A549 treated with ZK216348 at 1 μM for 4 hours (cell line): ENCODE measurements around the gene DEFB113. TPM values are rescaled to one million over a fixed set of nuclear protein-coding genes. Genes with fewer than 3 reads are reported as not detected.

Experiments
- total RNA-seq: library from RNA; stranded (reverse); fragments of 200-300 nt; extraction: Qiagen RNA extraction; gene quantifications from 5 replicates; pipeline ENCODE4 v1.2.3, GENCODE V29; 2022; ENCODE audit warnings: low read depth

Gene DEFB113
- total RNA-seq, result not detected in 5 replicates

DNA sequence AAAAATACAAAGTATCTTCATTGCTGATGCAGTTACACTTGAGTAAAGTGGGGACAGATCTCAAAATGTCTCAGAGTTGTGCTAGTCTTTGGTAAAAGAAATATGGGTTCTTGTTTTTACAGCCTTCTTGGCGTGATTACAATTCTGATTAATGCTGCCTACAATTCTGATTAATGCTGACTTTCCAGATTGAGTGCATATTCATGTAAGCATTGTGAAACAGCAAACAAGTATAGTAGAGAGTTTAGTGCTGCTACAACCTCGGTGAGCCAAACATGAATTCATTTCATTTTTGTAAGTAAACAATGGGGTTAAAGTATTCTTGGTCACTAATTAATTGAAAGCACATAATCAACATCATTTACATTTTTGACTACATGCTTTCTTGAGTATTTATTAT, at the start of gene DEFB113:
Gene DEFB113, minus strand, starts transcription at position 21 of the 400 bp plus-strand sequence. Its CDS starts 0 bp downstream, at position 21.

GRCh38 chr6:49964064-49964463, 5.4 kb downstream of the DEFB113 start, which contains the start of gene DEFB114:
Gene DEFB114 (minus strand): TSS chr6:49964164. CDS start chr6:49964105, 59 bp downstream.

Other genes starting within 250 kb of the DEFB113 start
- not detected in 5 replicates for gene CRISP3, start 225.2 kb downstream of the DEFB113 start, total RNA-seq
- not detected in 5 replicates for gene PGK2, start 182.3 kb downstream of the DEFB113 start, total RNA-seq
- gene CRISP1, start 103.1 kb downstream of the DEFB113 start, total RNA-seq, result not detected in 5 replicates
- not detected in 5 replicates for gene DEFB114, start 5.5 kb downstream of the DEFB113 start, total RNA-seq
- gene DEFB110, start 52.4 kb upstream of the DEFB113 start, total RNA-seq, result not detected in 5 replicates
- not detected in 5 replicates for gene DEFB112, start 80.3 kb upstream of the DEFB113 start, total RNA-seq